HepG2 (cell line): ENCODE data around the gene AUNIP. TPM values are rescaled to one million over a fixed set of nuclear protein-coding genes. Genes with fewer than 3 reads are reported as not detected.

Source experiments
- BRCA1 ChIP-seq: sonication (generic); formaldehyde crosslinking; IDR thresholded peaks from 2 replicates; pipeline ENCODE4 v1.4.0; 2020; ENCODE audit warnings: missing genetic modification reagents
- CSRNP1 ChIP-seq: sonication (generic); formaldehyde crosslinking; IDR thresholded peaks from 2 replicates; pipeline ENCODE4 v1.8.1; 2023; ENCODE audit warnings: mild to moderate bottlenecking, missing genetic modification reagents
- GABPA ChIP-seq, 2 experiments: IDR thresholded peaks; 2 replicates each; pipeline ENCODE4 v1.6.1; 2011 to 2016; ENCODE audit warnings: low read depth in 2 of 2, low read length in 1 of 2, missing biosample characterization in 1 of 2, missing genetic modification characterization in 1 of 2
- HNF4G ChIP-seq, 2 experiments: sonication (generic) in 1 of 2; formaldehyde crosslinking in 1 of 2; IDR thresholded peaks; 2 replicates each; pipeline versions ENCODE4 v1.4.0 to v1.6.1; 2011 to 2020; ENCODE audit warnings: borderline replicate concordance in 2 of 2, low read depth in 2 of 2, mild to moderate bottlenecking in 2 of 2, low read length in 1 of 2, missing genetic modification reagents in 1 of 2, moderate library complexity in 1 of 2
- HNRNPUL1 ChIP-seq: fragments of 200-400 bp; formaldehyde crosslinking; IDR thresholded peaks from 2 replicates; pipeline ENCODE4 v1.6.1; 2017; ENCODE audit warnings: low read depth, mild to moderate bottlenecking, low read length, moderate library complexity
- KDM1A ChIP-seq: IDR thresholded peaks from 2 replicates; pipeline ENCODE4 v1.6.1; 2016; ENCODE audit warnings: missing compliant biosample characterization
- MLX ChIP-seq: IDR thresholded peaks from 2 replicates; pipeline ENCODE4 v1.6.1; 2016
- SOX5 ChIP-seq: IDR thresholded peaks from 2 replicates; pipeline ENCODE4 v1.6.1; 2016; ENCODE audit warnings: borderline replicate concordance
- TP53 ChIP-seq: sonication (generic); formaldehyde crosslinking; conservative IDR thresholded peaks from 2 replicates; pipeline ENCODE4 v1.4.0; 2020; ENCODE audit warnings: missing genetic modification reagents
- WIZ ChIP-seq: sonication (generic); formaldehyde crosslinking; IDR thresholded peaks from 2 replicates; pipeline ENCODE4 v1.5.1; 2020; ENCODE audit warnings: mild to moderate bottlenecking, missing genetic modification reagents
- ZBTB2 ChIP-seq: sonication (generic); formaldehyde crosslinking; IDR thresholded peaks from 2 replicates; pipeline ENCODE4 v1.8.0; 2022; ENCODE audit warnings: low read depth, missing genetic modification reagents
- ZNF207 ChIP-seq: fragments of 450-650 bp; IDR thresholded peaks from 2 replicates; pipeline ENCODE4 v1.6.1; 2016; ENCODE audit warnings: antibody characterized with exemption, borderline replicate concordance
- ZNF292 ChIP-seq: sonication (generic); formaldehyde crosslinking; IDR thresholded peaks from 2 replicates; pipeline ENCODE4 v1.8.1; 2022; ENCODE audit warnings: mild to moderate bottlenecking, low read depth, missing genetic modification reagents, borderline replicate concordance
- ZSCAN9 ChIP-seq: IDR thresholded peaks from 2 replicates; pipeline ENCODE4 v1.6.1; 2016; ENCODE audit warnings: borderline replicate concordance
- polyA plus RNA-seq, 8 experiments: library from polyadenylated mRNA; depleted of rRNA in 3 of 8; stranded (reverse) in 7 of 8; unstranded in 1 of 8; fragments of >200 nt; fragmentation: Illumina TruSeq in 4 of 8; extraction: Trizol in 4 of 8; gene quantifications; 2 replicates each; pipeline versions ENCODE4 v1.2.1 to v1.2.3, GENCODE V29; 2011 to 2016; ENCODE audit warnings: low read depth in 4 of 8, missing spikeins in 1 of 8, mixed read lengths in 1 of 8; ENCODE audit not compliant: insufficient read depth in 1 of 8
- total RNA-seq, 5 experiments: library from RNA; depleted of rRNA; stranded (reverse); fragments of >200 nt; fragmentation: Illumina TruSeq; extraction: Trizol; gene quantifications; 2 replicates each; pipeline ENCODE4 v1.2.3, GENCODE V29; 2016; ENCODE audit warnings: low read depth in 1 of 5
- TF ChIP-seq, protein P1 (sequence below): sonication (generic); formaldehyde crosslinking; IDR thresholded peaks from 2 replicates; pipeline ENCODE4 v1.4.0; 2020; ENCODE audit warnings: mild to moderate bottlenecking, low read depth, missing genetic modification reagents
- TF ChIP-seq, protein P2 (sequence below): sonication (generic); formaldehyde crosslinking; IDR thresholded peaks from 2 replicates; pipeline ENCODE4 v1.4.0; 2020; ENCODE audit warnings: missing genetic modification reagents
- TF ChIP-seq, protein P3 (sequence below): IDR thresholded peaks from 2 replicates; pipeline ENCODE4 v1.6.1; 2016; ENCODE audit warnings: missing compliant biosample characterization, missing genetic modification reagents, borderline replicate concordance

Gene AUNIP
- total and polyA plus RNA-seq, 2 of the 13 experiments (the other 11 are each of a cell fraction or from before 2014, with no cell fraction given): 3.8 to 12.3 TPM

DNA sequence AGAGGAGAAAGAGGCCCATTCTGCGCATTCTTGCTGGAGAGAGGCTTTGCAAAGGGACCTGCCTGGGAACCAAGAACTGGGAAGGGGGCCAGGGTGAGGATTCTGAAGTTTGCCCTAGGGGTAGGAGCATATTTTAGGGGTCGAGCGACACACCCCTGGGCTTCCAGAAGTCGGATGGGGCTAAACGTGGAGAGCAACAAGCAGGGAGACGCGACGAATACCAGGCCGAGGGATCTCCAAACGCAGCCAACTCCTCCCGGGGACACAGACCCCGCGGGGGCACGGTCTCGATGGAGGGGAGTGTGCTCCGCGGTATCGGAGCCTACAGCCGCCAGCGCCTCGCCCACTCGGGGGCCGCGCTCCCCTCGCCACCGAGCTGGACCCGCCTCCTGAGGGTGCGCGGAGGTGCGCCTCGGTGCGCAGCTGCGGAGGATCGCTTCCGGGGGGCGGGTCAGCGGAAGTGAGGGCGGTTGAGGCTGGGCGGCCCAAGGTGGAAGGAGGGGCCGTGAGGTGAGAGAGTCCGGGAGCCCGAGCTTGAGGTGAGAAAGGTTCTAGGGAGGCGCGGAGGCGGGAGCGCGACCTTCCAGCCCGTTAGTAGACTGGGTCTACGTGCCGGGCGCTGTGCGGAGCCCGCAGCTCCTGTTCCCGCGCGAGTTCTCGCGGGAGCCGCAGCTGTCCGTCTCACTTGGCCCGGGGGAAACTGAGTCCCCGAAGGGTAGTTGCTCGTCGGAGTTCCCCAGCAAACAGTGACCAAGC, 39.6 kb downstream of the AUNIP start, which contains the start of gene MTFR1L (continued):
- TF ChIP-seq, protein P1, sequence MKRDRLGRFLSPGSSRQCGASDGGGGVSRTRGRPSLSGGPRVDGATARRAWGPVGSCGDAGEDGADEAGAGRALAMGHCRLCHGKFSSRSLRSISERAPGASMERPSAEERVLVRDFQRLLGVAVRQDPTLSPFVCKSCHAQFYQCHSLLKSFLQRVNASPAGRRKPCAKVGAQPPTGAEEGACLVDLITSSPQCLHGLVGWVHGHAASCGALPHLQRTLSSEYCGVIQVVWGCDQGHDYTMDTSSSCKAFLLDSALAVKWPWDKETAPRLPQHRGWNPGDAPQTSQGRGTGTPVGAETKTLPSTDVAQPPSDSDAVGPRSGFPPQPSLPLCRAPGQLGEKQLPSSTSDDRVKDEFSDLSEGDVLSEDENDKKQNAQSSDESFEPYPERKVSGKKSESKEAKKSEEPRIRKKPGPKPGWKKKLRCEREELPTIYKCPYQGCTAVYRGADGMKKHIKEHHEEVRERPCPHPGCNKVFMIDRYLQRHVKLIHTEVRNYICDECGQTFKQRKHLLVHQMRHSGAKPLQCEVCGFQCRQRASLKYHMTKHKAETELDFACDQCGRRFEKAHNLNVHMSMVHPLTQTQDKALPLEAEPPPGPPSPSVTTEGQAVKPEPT (CRISPR knock-in tag): no peak
- TF ChIP-seq KDM1A (no peak), HNF4G (IDR thresholded peaks at IDR 0.05; ENCODE audit: borderline replicate concordance, low read depth, low read length) (no peak; the same call in 1 of the 2 replicates), HNF4G (CRISPR knock-in tag; IDR thresholded peaks at IDR 0.05; ENCODE audit: borderline replicate concordance, low read depth) (no peak), ZNF207 (no peak), TP53 (CRISPR knock-in tag) (no peak; the same call in 1 of the 2 replicates), SOX5 (CRISPR knock-in tag) (peak; percentile 39; the same call in 1 of the 2 replicates), CSRNP1 (CRISPR knock-in tag) (no peak), GABPA (IDR thresholded peaks at IDR 0.05; ENCODE audit: low read depth, low read length) (peak; percentile 93), GABPA (CRISPR knock-in tag; IDR thresholded peaks at IDR 0.05; ENCODE audit: low read depth) (peak; percentile 92), BRCA1 (CRISPR knock-in tag) (no peak), ZBTB2 (CRISPR knock-in tag) (peak; percentile 86), ZNF292 (CRISPR knock-in tag) (no peak), HNRNPUL1 (no peak), ZSCAN9 (CRISPR knock-in tag) (peak; percentile 37; the same call in 1 of the 2 replicates), WIZ (CRISPR knock-in tag) (peak; percentile 72), MLX (0 out of 2 replicates have a peak, but pooled peaks have one; percentile 10)
- TF ChIP-seq, protein P2, sequence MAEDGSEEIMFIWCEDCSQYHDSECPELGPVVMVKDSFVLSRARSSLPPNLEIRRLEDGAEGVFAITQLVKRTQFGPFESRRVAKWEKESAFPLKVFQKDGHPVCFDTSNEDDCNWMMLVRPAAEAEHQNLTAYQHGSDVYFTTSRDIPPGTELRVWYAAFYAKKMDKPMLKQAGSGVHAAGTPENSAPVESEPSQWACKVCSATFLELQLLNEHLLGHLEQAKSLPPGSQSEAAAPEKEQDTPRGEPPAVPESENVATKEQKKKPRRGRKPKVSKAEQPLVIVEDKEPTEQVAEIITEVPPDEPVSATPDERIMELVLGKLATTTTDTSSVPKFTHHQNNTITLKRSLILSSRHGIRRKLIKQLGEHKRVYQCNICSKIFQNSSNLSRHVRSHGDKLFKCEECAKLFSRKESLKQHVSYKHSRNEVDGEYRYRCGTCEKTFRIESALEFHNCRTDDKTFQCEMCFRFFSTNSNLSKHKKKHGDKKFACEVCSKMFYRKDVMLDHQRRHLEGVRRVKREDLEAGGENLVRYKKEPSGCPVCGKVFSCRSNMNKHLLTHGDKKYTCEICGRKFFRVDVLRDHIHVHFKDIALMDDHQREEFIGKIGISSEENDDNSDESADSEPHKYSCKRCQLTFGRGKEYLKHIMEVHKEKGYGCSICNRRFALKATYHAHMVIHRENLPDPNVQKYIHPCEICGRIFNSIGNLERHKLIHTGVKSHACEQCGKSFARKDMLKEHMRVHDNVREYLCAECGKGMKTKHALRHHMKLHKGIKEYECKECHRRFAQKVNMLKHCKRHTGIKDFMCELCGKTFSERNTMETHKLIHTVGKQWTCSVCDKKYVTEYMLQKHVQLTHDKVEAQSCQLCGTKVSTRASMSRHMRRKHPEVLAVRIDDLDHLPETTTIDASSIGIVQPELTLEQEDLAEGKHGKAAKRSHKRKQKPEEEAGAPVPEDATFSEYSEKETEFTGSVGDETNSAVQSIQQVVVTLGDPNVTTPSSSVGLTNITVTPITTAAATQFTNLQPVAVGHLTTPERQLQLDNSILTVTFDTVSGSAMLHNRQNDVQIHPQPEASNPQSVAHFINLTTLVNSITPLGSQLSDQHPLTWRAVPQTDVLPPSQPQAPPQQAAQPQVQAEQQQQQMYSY: no peak
- TF ChIP-seq, protein P3, sequence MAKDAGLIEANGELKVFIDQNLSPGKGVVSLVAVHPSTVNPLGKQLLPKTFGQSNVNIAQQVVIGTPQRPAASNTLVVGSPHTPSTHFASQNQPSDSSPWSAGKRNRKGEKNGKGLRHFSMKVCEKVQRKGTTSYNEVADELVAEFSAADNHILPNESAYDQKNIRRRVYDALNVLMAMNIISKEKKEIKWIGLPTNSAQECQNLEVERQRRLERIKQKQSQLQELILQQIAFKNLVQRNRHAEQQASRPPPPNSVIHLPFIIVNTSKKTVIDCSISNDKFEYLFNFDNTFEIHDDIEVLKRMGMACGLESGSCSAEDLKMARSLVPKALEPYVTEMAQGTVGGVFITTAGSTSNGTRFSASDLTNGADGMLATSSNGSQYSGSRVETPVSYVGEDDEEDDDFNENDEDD (CRISPR knock-in tag): 0 out of 2 replicates have a peak, but pooled peaks have one; percentile 50
